Activated CD8-positive, alpha-beta T cell treated with anti-CD3 and anti-CD28 coated beads for 36 hours (primary cell): ENCODE data around the gene PTGER3. TPM values are rescaled to one million over a fixed set of nuclear protein-coding genes. Genes with fewer than 3 reads are reported as not detected.

ENCODE experiments used
- ATAC-seq: fragments of 200-7000 bp; cut with Tn5 transposase; one replicate; pipeline ENCODE4 v1.10.0; 2021; ENCODE audit warnings: mild to moderate bottlenecking, moderate library complexity
- CTCF ChIA-PET: fragments of 350-600 bp; sonication (Branson Sonifier 250); formaldehyde crosslinking; loops from one replicate; lab custom pipeline; 2021; ENCODE audit warnings: antibody characterized with exemption; lab: Charles Lee
- POLR2A ChIA-PET: fragments of 350-600 bp; sonication (Branson Sonifier 250); formaldehyde crosslinking; loops from one replicate; lab custom pipeline; 2021; ENCODE audit warnings: antibody characterized with exemption; lab: Charles Lee
- DNase-seq: peaks from one replicate; pipeline ENCODE4 v3.0.0-alpha.2; 2020
- H3K27ac Mint-ChIP-seq: one replicate; pipeline ENCODE4 v1.8.0; 2021; ENCODE audit warnings: mild to moderate bottlenecking, mixed read lengths
- H3K27me3 Mint-ChIP-seq: one replicate; pipeline ENCODE4 v1.8.0; 2021; ENCODE audit warnings: mixed read lengths
- H3K36me3 Mint-ChIP-seq: one replicate; pipeline ENCODE4 v1.8.0; 2021; ENCODE audit warnings: low read depth, mixed read lengths
- H3K4me1 Mint-ChIP-seq: one replicate; pipeline ENCODE4 v1.8.0; 2021; ENCODE audit warnings: low read depth, mixed read lengths
- H3K4me3 Mint-ChIP-seq: one replicate; pipeline ENCODE4 v1.8.0; 2021; ENCODE audit warnings: mild to moderate bottlenecking, moderate library complexity, mixed read lengths
- H3K9me3 Mint-ChIP-seq: one replicate; pipeline ENCODE4 v1.8.0; 2021; ENCODE audit warnings: mixed read lengths
- CTCF ChIP-seq: fragments of 200-600 bp; IDR thresholded peaks from one replicate; pipeline ENCODE4 v1.8.0; 2022; ENCODE audit warnings: antibody characterized with exemption, mild to moderate bottlenecking
- intact Hi-C: fragments of 100-400 bp; cut with micrococcal nuclease; formaldehyde crosslinking; loops from one replicate; pipeline ENCODE4 v1.10.0; 2022
- total RNA-seq, 2 experiments: library from RNA; stranded (reverse); gene quantifications; one replicate each; pipeline ENCODE4 v1.2.3, GENCODE V29; 2021

The PTGER3 gene
- total RNA-seq, 2 experiments from 2014 or later, result not detected

GRCh38 chr1:71002709-71003475, 44.7 kb downstream of the PTGER3 start:
- Mint-ChIP-seq H3K9me3 (no peaks in the 10 kb centered on the region), H3K36me3 (no peaks in the 10 kb centered on the region), H3K4me3 (no peak overlapping the region), H3K27ac (no peak overlapping the region), H3K4me1 (no peaks in the 10 kb centered on the region), H3K27me3 (peaks cover 3% of the 10 kb centered on the region)
- POLR2A ChIA-PET, result no interaction called here
- no peak for DNase-seq
- no peak for ATAC-seq
- intact Hi-C loops, result no loop called here
- CTCF ChIA-PET, result no interaction called here
- TF ChIP-seq CTCF, result no peak

- CTCF ChIA-PET, result interaction anchor here (1.8 kb wide), 1 partner anchor 14 kb away, joined by 6 read pairs; no protein-coding TSS in a partner anchor
- DNase-seq, result no peak
- Mint-ChIP-seq H3K36me3 (no peaks in the 10 kb centered on the region), H3K27me3 (peaks cover 3% of the 10 kb centered on the region), H3K9me3 (no peaks in the 10 kb centered on the region), H3K4me1 (no peaks in the 10 kb centered on the region), H3K27ac (no peak overlapping the region), H3K4me3 (no peak overlapping the region)
- intact Hi-C loops, result no loop called here
- TF ChIP-seq CTCF, result no peak
- no peak for ATAC-seq
- POLR2A ChIA-PET, result no interaction called here
Observed at GRCh38 chr1:71001624-71002023, 46.0 kb downstream of the PTGER3 start.

GRCh38 chr1:70997793-70998192, 49.8 kb downstream of the PTGER3 start:
- no peaks in the 10 kb centered on the region for H3K9me3 Mint-ChIP-seq
- CTCF ChIA-PET, result interaction anchor here (1.0 to 1.7 kb wide), 2 partner anchors 14 to 52 kb away, joined by 3 to 4 read pairs; no protein-coding TSS in a partner anchor
- no peaks in the 10 kb centered on the region for H3K36me3 Mint-ChIP-seq
- no peak for ATAC-seq
- intact Hi-C loops, result no loop called here
- H3K4me3 Mint-ChIP-seq, result no peak overlapping the region
- H3K27me3 Mint-ChIP-seq, result peaks cover 3% of the 10 kb centered on the region
- POLR2A ChIA-PET, result no interaction called here
- no peak overlapping the region for H3K27ac Mint-ChIP-seq
- no peak for TF ChIP-seq CTCF
- no peaks in the 10 kb centered on the region for H3K4me1 Mint-ChIP-seq
- no peak for DNase-seq

GRCh38 chr1:70994753-70995268, 52.8 kb downstream of the PTGER3 start:
- Mint-ChIP-seq H3K4me3 (no peak overlapping the region), H3K27ac (no peak overlapping the region), H3K27me3 (no peaks in the 10 kb centered on the region), H3K4me1 (no peaks in the 10 kb centered on the region), H3K36me3 (no peaks in the 10 kb centered on the region), H3K9me3 (no peaks in the 10 kb centered on the region)
- DNase-seq, result no peak
- ChIA-PET CTCF (no interaction called here), POLR2A (no interaction called here)
- no peak for ATAC-seq
- no peak for TF ChIP-seq CTCF
- intact Hi-C loops, result no loop called here

- Mint-ChIP-seq H3K4me3 (no peak overlapping the region), H3K36me3 (no peaks in the 10 kb centered on the region), H3K9me3 (no peaks in the 10 kb centered on the region), H3K27ac (no peak overlapping the region), H3K4me1 (no peaks in the 10 kb centered on the region), H3K27me3 (no peaks in the 10 kb centered on the region)
- ChIA-PET CTCF (no interaction called here), POLR2A (no interaction called here)
- DNase-seq (no peak), ATAC-seq (no peak)
- intact Hi-C loops, result no loop called here
- no peak for TF ChIP-seq CTCF
Observed at GRCh38 chr1:70993798-70994197, 53.8 kb downstream of the PTGER3 start.
